Jurkat, Clone E6-1 (cell line): Measurements from ENCODE around the gene SETD2.
"Not testable (repeated sequence)": the region's sequence is repeated elsewhere in the genome, so short reads cannot be mapped to it uniquely, and the experiment has no call there.

ENCODE experiments used
- DNase-seq: peaks from one replicate; pipeline ENCODE4 v3.0.0-alpha.2; 2011; ENCODE audit warnings: low read depth, low spot score
- H3K4me3 ChIP-seq: 2 replicates; pipeline ENCODE4 v1.5.1; 2011; ENCODE audit warnings: mild to moderate bottlenecking, low read length, control low read depth, moderate library complexity

Gene SETD2

GRCh38 chr3:47047673-47048072 lies 116.2 kb downstream of the SETD2 start:
- no peak for DNase-seq
- no peak overlapping the region for H3K4me3 ChIP-seq

- DNase-seq, result no peak
- H3K4me3 ChIP-seq, result no peak overlapping the region
These were observed 116.8 kb downstream of the SETD2 start for GRCh38 chr3:47047069-47047468.

- DNase-seq, result no peak
- no peak overlapping the region for H3K4me3 ChIP-seq
These were observed 121.6 kb downstream of the SETD2 start for GRCh38 chr3:47042231-47042791.

GRCh38 chr3:47041114-47041513 lies 122.8 kb downstream of the SETD2 start:
- H3K4me3 ChIP-seq, result no peak overlapping the region
- no peak for DNase-seq

- H3K4me3 ChIP-seq, DNase-seq: not testable (repeated sequence)
These were observed 126.6 kb downstream of the SETD2 start for GRCh38 chr3:47037302-47037701.

- DNase-seq, result no peak
- H3K4me3 ChIP-seq, result no peak overlapping the region
These were observed 127.8 kb downstream of the SETD2 start for GRCh38 chr3:47036145-47036544.

GRCh38 chr3:47035645-47036044 lies 128.3 kb downstream of the SETD2 start:
- DNase-seq, result no peak
- H3K4me3 ChIP-seq, result no peak overlapping the region

GRCh38 chr3:47034868-47035489 lies 128.9 kb downstream of the SETD2 start:
- no peak for DNase-seq
- no peak overlapping the region for H3K4me3 ChIP-seq

GRCh38 chr3:47031041-47031440 lies 132.9 kb downstream of the SETD2 start:
- not testable (repeated sequence) for DNase-seq, H3K4me3 ChIP-seq

GRCh38 chr3:47028667-47029066 lies 135.2 kb downstream of the SETD2 start:
- H3K4me3 ChIP-seq, result no peak overlapping the region
- no peak for DNase-seq

- no peak overlapping the region for H3K4me3 ChIP-seq
- no peak for DNase-seq
These were observed 135.8 kb downstream of the SETD2 start for GRCh38 chr3:47028146-47028545.

GRCh38 chr3:47026432-47026831 lies 137.5 kb downstream of the SETD2 start:
- H3K4me3 ChIP-seq, result not testable (repeated sequence)

GRCh38 chr3:47024932-47025331 lies 139.0 kb downstream of the SETD2 start:
- H3K4me3 ChIP-seq, result no peak overlapping the region
- no peak for DNase-seq

More at GRCh38 chr3:47026432-47026831, 137.5 kb downstream of the SETD2 start:
- not testable (repeated sequence) for DNase-seq

GRCh38 chr3:47022641-47023071 lies 141.3 kb downstream of the SETD2 start:
- no peak overlapping the region for H3K4me3 ChIP-seq
- no peak for DNase-seq

- H3K4me3 ChIP-seq, result no peak overlapping the region
- DNase-seq, result no peak
These were observed 143.6 kb downstream of the SETD2 start for GRCh38 chr3:47020311-47020710.

GRCh38 chr3:47019201-47019600 lies 144.7 kb downstream of the SETD2 start:
- peak; percentile 31 for DNase-seq
- H3K4me3 ChIP-seq, result no peak overlapping the region

- H3K4me3 ChIP-seq, result no peak overlapping the region
- no peak for DNase-seq
These were observed 145.7 kb downstream of the SETD2 start for GRCh38 chr3:47018269-47018611.

- DNase-seq, result peak; percentile 87
- H3K4me3 ChIP-seq, result peak overlapping the region; percentile 31
These were observed 146.2 kb downstream of the SETD2 start for GRCh38 chr3:47017504-47018268.

GRCh38 chr3:47016934-47017435 lies 146.9 kb downstream of the SETD2 start:
- DNase-seq, result peak; percentile 86
- peak overlapping the region; percentile 31 for H3K4me3 ChIP-seq
